Hepatocyte (in vitro differentiated cells): ENCODE results near the gene TBL1X. TPM values are rescaled to one million over a fixed set of nuclear protein-coding genes. Genes with fewer than 3 reads are reported as not detected.
"Not testable (repeated sequence)": the region's sequence is repeated elsewhere in the genome, so short reads cannot be mapped to it uniquely, and the experiment has no call there.

ENCODE experiments used
- DNase-seq: peaks from one replicate; pipeline ENCODE4 v3.0.0-alpha.2; 2016; ENCODE audit warnings: low spot score
- H2AFZ ChIP-seq: fragments of 200-600 bp; sonication (generic); 2 replicates; pipeline ENCODE4 v1.6.0; 2016; ENCODE audit warnings: antibody characterized with exemption, mild to moderate bottlenecking
- H3K27ac ChIP-seq: fragments of 200-600 bp; sonication (generic); 2 replicates; pipeline ENCODE4 v1.5.1; 2016; ENCODE audit warnings: mild to moderate bottlenecking
- H3K27me3 ChIP-seq: fragments of 200-600 bp; sonication (generic); 2 replicates; pipeline ENCODE4 v1.6.1; 2016
- H3K36me3 ChIP-seq: fragments of 200-600 bp; sonication (generic); replicated peaks from 2 replicates; pipeline ENCODE4 v1.5.1; 2016; ENCODE audit warnings: low read depth; ENCODE audit not compliant: insufficient read depth
- H3K4me1 ChIP-seq: fragments of 200-600 bp; sonication (generic); 2 replicates; pipeline ENCODE4 v1.5.1; 2016; ENCODE audit warnings: mild to moderate bottlenecking, moderate library complexity; ENCODE audit not compliant: insufficient read depth
- H3K4me2 ChIP-seq: fragments of 200-600 bp; sonication (generic); 2 replicates; pipeline ENCODE4 v1.6.0; 2016
- H3K4me3 ChIP-seq: fragments of 200-600 bp; sonication (generic); 2 replicates; pipeline ENCODE4 v1.5.1; 2016; ENCODE audit warnings: mild to moderate bottlenecking
- H3K79me2 ChIP-seq: fragments of 200-600 bp; sonication (generic); 2 replicates; pipeline ENCODE4 v1.6.0; 2017; ENCODE audit warnings: mild to moderate bottlenecking
- H3K9me2 ChIP-seq: fragments of 200-600 bp; sonication (generic); replicated peaks from 2 replicates; pipeline ENCODE4 v1.6.0; 2017; ENCODE audit warnings: mild to moderate bottlenecking; ENCODE audit not compliant: insufficient read depth
- H3K9me3 ChIP-seq: fragments of 200-600 bp; sonication (generic); 2 replicates; pipeline ENCODE4 v1.5.1; 2016; ENCODE audit warnings: low read depth, mild to moderate bottlenecking
- H4K20me1 ChIP-seq: fragments of 200-600 bp; sonication (generic); 2 replicates; pipeline ENCODE4 v1.6.0; 2016; ENCODE audit warnings: mild to moderate bottlenecking; ENCODE audit not compliant: insufficient read depth, poor library complexity, severe bottlenecking
- CTCF ChIP-seq: fragments of 200-600 bp; sonication (generic); IDR thresholded peaks from 2 replicates; pipeline ENCODE4 v1.5.1; 2016; ENCODE audit warnings: antibody characterized with exemption, mild to moderate bottlenecking; ENCODE audit not compliant: poor library complexity
- EZH2 ChIP-seq: fragments of 200-600 bp; sonication (generic); IDR thresholded peaks from 2 replicates; pipeline ENCODE4 v1.6.1; 2016; ENCODE audit warnings: antibody characterized with exemption, mild to moderate bottlenecking, borderline replicate concordance
- EZH2phosphoT487 ChIP-seq: fragments of 200-600 bp; sonication (generic); IDR thresholded peaks from one replicate; pipeline ENCODE4 v1.6.1; 2018; ENCODE audit warnings: antibody characterized with exemption, mild to moderate bottlenecking, low read depth, moderate library complexity; ENCODE audit not compliant: unreplicated experiment, severe bottlenecking
- WGBS: methylation state at CpG from one replicate; pipeline ENCODE4 v1.1.6; 2016; ENCODE audit warnings: low lambda C conversion rate; ENCODE audit errors: missing lambda C conversion rate; 5-methylcytosine and 5-hydroxymethylcytosine counted together
- polyA plus RNA-seq: library from polyadenylated mRNA; unstranded; fragments of >200 nt; fragmentation: Nextera tagmentation; extraction: Ambion mirVana; gene quantifications from 2 replicates; pipeline ENCODE4 v1.2.1, GENCODE V29; 2016
- total RNA-seq: library from RNA; depleted of rRNA; stranded (reverse); fragments of >200 nt; gene quantifications from 2 replicates; pipeline ENCODE4 v1.2.3, GENCODE V29; 2014

The TBL1X gene
- total and polyA plus RNA-seq, 2 experiments from 2014 or later = 14.9 to 16.0 TPM

DNA sequence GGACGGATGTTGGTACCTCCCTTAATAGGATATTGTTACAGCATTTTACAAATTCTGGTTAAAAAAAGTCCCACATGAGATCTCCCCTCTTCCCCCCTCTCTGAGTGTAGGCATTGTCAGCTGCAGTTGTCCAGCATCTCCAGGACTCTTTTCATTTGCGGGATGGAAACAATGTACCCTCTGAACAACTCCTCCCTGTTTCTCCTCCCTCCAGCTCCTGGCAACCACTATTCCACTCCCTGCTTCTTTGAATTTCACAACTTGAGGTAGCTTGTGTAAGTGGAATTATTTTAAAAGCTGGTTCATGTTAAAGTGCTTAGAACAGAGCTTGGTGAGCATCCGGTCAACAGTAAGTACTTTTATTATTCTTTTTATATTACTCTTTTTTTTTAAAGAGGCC, 69.8 kb downstream of the TBL1X start:
- no peak overlapping the region for H3K27ac ChIP-seq
- no peaks in the 10 kb centered on the region for H3K9me2 ChIP-seq
- H3K4me1 ChIP-seq = peaks cover 3% of the 10 kb centered on the region
- TF ChIP-seq CTCF (no peak), EZH2 (no peak), EZH2phosphoT487 (no peak)
- H2AFZ ChIP-seq = no peak overlapping the region
- H3K4me2 ChIP-seq = peak overlapping the region; percentile 46
- 56% methylated on average over 3 of the region's 3 CpGs for WGBS
- H3K36me3 ChIP-seq = no peaks in the 10 kb centered on the region
- no peak for DNase-seq
- no peaks in the 10 kb centered on the region for H3K9me3 ChIP-seq
- H4K20me1 ChIP-seq = peaks cover 4% of the 10 kb centered on the region
- H3K27me3 ChIP-seq = no peaks in the 10 kb centered on the region
- H3K4me3 ChIP-seq = no peak overlapping the region
- peaks cover 27% of the 10 kb centered on the region for H3K79me2 ChIP-seq

DNA sequence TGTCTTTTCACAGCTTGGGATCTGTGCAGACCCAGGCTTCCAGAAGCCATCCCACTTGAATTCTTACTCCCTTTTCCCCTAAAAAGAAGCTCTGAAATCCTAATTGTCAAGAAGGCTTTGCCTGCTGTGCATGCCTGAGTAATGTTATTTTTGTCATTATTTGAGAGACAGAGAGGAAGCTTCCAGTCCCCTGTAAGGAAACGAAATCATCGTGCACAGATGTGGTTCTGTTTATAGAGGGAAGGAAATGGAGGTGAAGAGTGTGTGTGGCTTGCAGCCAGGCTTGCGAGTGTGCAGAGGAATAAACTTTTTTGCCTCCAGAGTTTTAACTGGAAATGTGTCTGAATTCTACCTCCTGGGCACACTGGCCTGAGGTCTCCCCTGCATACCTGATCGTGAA, 70.2 kb downstream of the TBL1X start:
- Histone ChIP-seq H2AFZ (no peak overlapping the region), H3K4me1 (peaks cover 3% of the 10 kb centered on the region), H3K27ac (no peak overlapping the region), H3K4me3 (no peak overlapping the region), H3K36me3 (no peaks in the 10 kb centered on the region), H3K27me3 (no peaks in the 10 kb centered on the region), H4K20me1 (peaks cover 4% of the 10 kb centered on the region), H3K9me3 (no peaks in the 10 kb centered on the region), H3K9me2 (no peaks in the 10 kb centered on the region), H3K4me2 (peak overlapping the region; percentile 46), H3K79me2 (peaks cover 27% of the 10 kb centered on the region)
- DNase-seq = no peak
- 49% methylated on average over 4 of the region's 4 CpGs for WGBS
- TF ChIP-seq CTCF (no peak), EZH2phosphoT487 (no peak), EZH2 (no peak)

- H3K27me3 ChIP-seq, H3K36me3 ChIP-seq, H4K20me1 ChIP-seq, H2AFZ ChIP-seq, H3K9me3 ChIP-seq, H3K27ac ChIP-seq, H3K4me1 ChIP-seq, H3K4me2 ChIP-seq, H3K4me3 ChIP-seq, H3K9me2 ChIP-seq, DNase-seq: not testable (repeated sequence)
- peaks cover 36% of the 10 kb centered on the region for H3K79me2 ChIP-seq
- 80% methylated on average over 10 of the region's 10 CpGs for WGBS
These were observed 71.3 kb downstream of the TBL1X start for GRCh38 chrX:9536156-9536555.

GRCh38 chrX:9537781-9538180, 72.9 kb downstream of the TBL1X start:
- H3K4me2 ChIP-seq = peak overlapping the region; percentile 58
- peak overlapping the region; percentile 42 for H3K27ac ChIP-seq
- no peaks in the 10 kb centered on the region for H3K9me2 ChIP-seq
- no peaks in the 10 kb centered on the region for H3K27me3 ChIP-seq
- no peak for DNase-seq
- TF ChIP-seq EZH2 (no peak), EZH2phosphoT487 (no peak), CTCF (no peak)
- H3K4me1 ChIP-seq = peaks cover 3% of the 10 kb centered on the region
- peaks cover 26% of the 10 kb centered on the region for H3K79me2 ChIP-seq
- H4K20me1 ChIP-seq = no peaks in the 10 kb centered on the region
- H3K9me3 ChIP-seq = no peaks in the 10 kb centered on the region
- H3K36me3 ChIP-seq = no peaks in the 10 kb centered on the region
- H2AFZ ChIP-seq = no peak overlapping the region
- no peak overlapping the region for H3K4me3 ChIP-seq
- 73% methylated on average over 8 of the region's 8 CpGs for WGBS
